Liver (tissue), 9 donors: ENCODE results near the gene DEDD2. TPM values are rescaled to one million over a fixed set of nuclear protein-coding genes. Genes with fewer than 3 reads are reported as not detected.

Experiments used
- DNase-seq: peaks from one replicate; pipeline ENCODE4 v3.0.0-alpha.2; 2017; ENCODE audit warnings: low spot score
- H3K27ac ChIP-seq, 2 donors: one replicate each; pipeline ENCODE4 v1.7.0; 2013; ENCODE audit warnings: inconsistent platforms in 2 of 2, low read length in 2 of 2, control low read depth in 1 of 2, low read depth in 1 of 2, mild to moderate bottlenecking in 1 of 2
- H3K27me3 ChIP-seq, 4 donors: one replicate each; pipeline versions ENCODE4 v1.6.1 to v1.7.0; 2013; ENCODE audit warnings: low read length in 3 of 4, inconsistent platforms in 1 of 4, mild to moderate bottlenecking in 1 of 4, moderate library complexity in 1 of 4; ENCODE audit not compliant: control insufficient read depth in 4 of 4, insufficient read depth in 4 of 4
- H3K36me3 ChIP-seq, 4 donors: one replicate each; pipeline versions ENCODE4 v1.6.1 to v1.7.0; 2013; ENCODE audit warnings: low read length in 3 of 4, mild to moderate bottlenecking in 3 of 4, low read depth in 1 of 4, moderate library complexity in 1 of 4; ENCODE audit not compliant: control insufficient read depth in 4 of 4, insufficient read depth in 3 of 4
- H3K4me1 ChIP-seq, 4 donors: one replicate each; pipeline versions ENCODE4 v1.6.1 to v1.7.0; 2013; ENCODE audit warnings: low read length in 3 of 4, mild to moderate bottlenecking in 3 of 4, moderate library complexity in 1 of 4; ENCODE audit not compliant: control insufficient read depth in 4 of 4, insufficient read depth in 4 of 4
- H3K4me3 ChIP-seq, 3 donors: one replicate each; pipeline versions ENCODE4 v1.6.1 to v1.7.0; 2013; ENCODE audit warnings: low read length in 3 of 3, control low read depth in 1 of 3, low read depth in 1 of 3, mild to moderate bottlenecking in 1 of 3
- H3K9ac ChIP-seq, 2 donors: one replicate each; pipeline ENCODE4 v1.7.0; 2013; ENCODE audit warnings: low read length in 2 of 2, mild to moderate bottlenecking in 2 of 2, moderate library complexity in 2 of 2, control low read depth in 1 of 2, low read depth in 1 of 2
- H3K9me3 ChIP-seq, 4 donors: one replicate each; pipeline versions ENCODE4 v1.6.1 to v1.7.0; 2013; ENCODE audit warnings: low read length in 3 of 4; ENCODE audit not compliant: control insufficient read depth in 4 of 4
- EGR1 ChIP-seq, 2 donors: IDR thresholded peaks; 2 replicates each; pipeline ENCODE4 v1.6.1; 2016 to 2018; ENCODE audit warnings: antibody characterized with exemption in 2 of 2, low read depth in 2 of 2
- FOXA1 ChIP-seq: IDR thresholded peaks from 2 replicates; pipeline ENCODE4 v1.6.1; 2016; ENCODE audit warnings: antibody characterized with exemption
- GABPA ChIP-seq, 2 donors: IDR thresholded peaks in 1 of 2; conservative IDR thresholded peaks in 1 of 2; 2 replicates each; pipeline ENCODE4 v1.6.1; 2016; ENCODE audit warnings: antibody characterized with exemption in 2 of 2, mild to moderate bottlenecking in 1 of 2, moderate library complexity in 1 of 2
- HNF4A ChIP-seq, 2 donors: conservative IDR thresholded peaks; 2 replicates each; pipeline ENCODE4 v1.6.1; 2016; ENCODE audit warnings: antibody characterized with exemption in 2 of 2, mild to moderate bottlenecking in 2 of 2
- HNF4G ChIP-seq: IDR thresholded peaks from 2 replicates; pipeline ENCODE4 v1.6.1; 2016; ENCODE audit warnings: antibody characterized with exemption
- JUND ChIP-seq, 2 donors: IDR thresholded peaks; 2 replicates each; pipeline ENCODE4 v1.6.1; 2016; ENCODE audit warnings: antibody characterized with exemption in 2 of 2
- NR2F2 ChIP-seq: IDR thresholded peaks from 2 replicates; pipeline ENCODE4 v1.6.1; 2016; ENCODE audit warnings: antibody characterized with exemption
- RAD21 ChIP-seq, 2 donors: IDR thresholded peaks; 2 replicates each; pipeline ENCODE4 v1.6.1; 2016; ENCODE audit warnings: antibody characterized with exemption in 2 of 2, mild to moderate bottlenecking in 2 of 2
- RXRA ChIP-seq, 2 donors: IDR thresholded peaks; 2 replicates each; pipeline ENCODE4 v1.6.1; 2017 to 2018; ENCODE audit warnings: antibody characterized with exemption in 2 of 2, mild to moderate bottlenecking in 1 of 2
- SP1 ChIP-seq: IDR thresholded peaks from 2 replicates; pipeline ENCODE4 v1.6.1; 2018; ENCODE audit warnings: antibody characterized with exemption, mild to moderate bottlenecking
- TAF1 ChIP-seq: conservative IDR thresholded peaks from 2 replicates; pipeline ENCODE4 v1.6.1; 2016; ENCODE audit warnings: antibody characterized with exemption, mild to moderate bottlenecking
- YY1 ChIP-seq: IDR thresholded peaks from 2 replicates; pipeline ENCODE4 v1.6.1; 2016; ENCODE audit warnings: antibody characterized with exemption, mild to moderate bottlenecking
- WGBS: extraction: QIAGEN DNeasy Blood & Tissue Kit; methylation state at CpG from one replicate; pipeline ENCODE4 v1.1.7; 2013; 5-methylcytosine and 5-hydroxymethylcytosine counted together
- polyA plus RNA-seq, 2 donors: library from polyadenylated mRNA; stranded (reverse) in 1 of 2; unstranded in 1 of 2; fragments of 200-250 nt in 1 of 2; fragments of >200 nt in 1 of 2; fragmentation: Nextera tagmentation in 1 of 2; extraction: Ambion mirVana in 1 of 2; gene quantifications; one replicate each; pipeline versions ENCODE4 v1.2.1 to v1.2.3, GENCODE V29; 2013 to 2015
- total RNA-seq, 2 donors: library from RNA; depleted of rRNA; stranded (reverse); fragments of >200 nt; gene quantifications; one replicate each; pipeline ENCODE4 v1.2.3, GENCODE V29; 2014
- TF ChIP-seq, protein P1 (sequence below): IDR thresholded peaks from 2 replicates; pipeline ENCODE4 v1.6.1; 2016; ENCODE audit warnings: antibody characterized with exemption
- TF ChIP-seq, protein P2 (sequence below): IDR thresholded peaks from 2 replicates; pipeline ENCODE4 v1.6.1; 2016; ENCODE audit warnings: antibody characterized with exemption
- TF ChIP-seq, protein P3 (sequence below): IDR thresholded peaks from 2 replicates; pipeline ENCODE4 v1.6.1; 2016; ENCODE audit warnings: antibody characterized with exemption
- TF ChIP-seq, protein P4 (sequence below): fragments of 150-350 bp; IDR thresholded peaks from 2 replicates; pipeline ENCODE4 v1.5.1; 2017; ENCODE audit warnings: improper control_type of control experiment, low read depth, low read length; ENCODE audit not compliant: missing input control
- donor health status: healthy.
- donor health status: healthy.
- donor health status: healthy.
- donor health status: healthy.
- donor health status: healthy.

Gene DEDD2
- total and polyA plus RNA-seq, 4 donors, result 9.6 to 47.1 (median 16.4) TPM

DNA sequence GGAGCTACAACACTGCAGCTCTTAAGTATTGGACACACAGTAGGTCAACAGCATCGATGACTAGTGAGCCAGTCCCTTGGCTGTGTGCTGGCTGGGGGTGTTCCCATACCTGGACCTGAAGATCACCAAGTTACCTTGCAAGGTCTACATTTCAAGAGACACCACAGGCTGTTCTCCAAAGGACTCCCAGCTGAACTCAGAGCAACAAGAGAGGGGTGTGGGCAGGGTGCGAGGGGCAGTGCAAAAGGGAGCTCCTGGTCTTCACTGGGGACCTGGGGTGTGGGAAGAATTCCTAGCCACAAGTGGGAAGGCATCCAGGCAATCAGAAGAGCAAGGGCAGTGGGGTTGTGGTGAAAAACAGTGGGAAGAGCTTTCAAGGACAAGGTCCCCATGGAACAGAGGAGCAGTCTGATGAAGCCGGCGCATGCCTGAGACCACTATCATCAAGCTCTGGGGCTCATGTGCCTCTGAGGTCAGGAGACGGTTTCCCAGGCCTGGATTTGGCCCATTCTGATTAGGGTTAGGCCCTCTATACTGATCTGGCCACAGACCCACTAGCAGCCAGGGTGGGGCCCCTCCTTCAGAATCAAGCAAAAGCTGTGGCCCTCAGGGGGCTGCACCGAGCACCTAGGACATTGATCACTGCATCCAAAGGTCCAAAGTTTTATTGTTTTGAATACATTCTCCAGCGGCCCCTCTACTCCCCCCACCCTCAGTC lies 29.6 kb upstream of the DEDD2 start:
- H3K9me3 ChIP-seq, result no peaks in the 10 kb centered on the region
- WGBS, result 67% methylated on average over 7 of the region's 7 CpGs
- H3K4me3 ChIP-seq, result no peak overlapping the region
- peaks cover 13 to 47% (median 22%) of the 10 kb centered on the region in 4 donors for H3K4me1 ChIP-seq
- no peak overlapping the region for H3K9ac ChIP-seq
- peak overlapping the region in 1 of 2 donors; percentile 20 for H3K27ac ChIP-seq
- no peaks in the 10 kb centered on the region for H3K27me3 ChIP-seq
- peaks cover 0 to 12% (median 5%) of the 10 kb centered on the region in 4 donors for H3K36me3 ChIP-seq
- peak; percentile 7 for TF ChIP-seq SP1
- TF ChIP-seq, protein P1, sequence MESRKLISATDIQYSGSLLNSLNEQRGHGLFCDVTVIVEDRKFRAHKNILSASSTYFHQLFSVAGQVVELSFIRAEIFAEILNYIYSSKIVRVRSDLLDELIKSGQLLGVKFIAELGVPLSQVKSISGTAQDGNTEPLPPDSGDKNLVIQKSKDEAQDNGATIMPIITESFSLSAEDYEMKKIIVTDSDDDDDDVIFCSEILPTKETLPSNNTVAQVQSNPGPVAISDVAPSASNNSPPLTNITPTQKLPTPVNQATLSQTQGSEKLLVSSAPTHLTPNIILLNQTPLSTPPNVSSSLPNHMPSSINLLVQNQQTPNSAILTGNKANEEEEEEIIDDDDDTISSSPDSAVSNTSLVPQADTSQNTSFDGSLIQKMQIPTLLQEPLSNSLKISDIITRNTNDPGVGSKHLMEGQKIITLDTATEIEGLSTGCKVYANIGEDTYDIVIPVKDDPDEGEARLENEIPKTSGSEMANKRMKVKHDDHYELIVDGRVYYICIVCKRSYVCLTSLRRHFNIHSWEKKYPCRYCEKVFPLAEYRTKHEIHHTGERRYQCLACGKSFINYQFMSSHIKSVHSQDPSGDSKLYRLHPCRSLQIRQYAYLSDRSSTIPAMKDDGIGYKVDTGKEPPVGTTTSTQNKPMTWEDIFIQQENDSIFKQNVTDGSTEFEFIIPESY, result no peak
- DNase-seq, result peak; percentile 35

DNA sequence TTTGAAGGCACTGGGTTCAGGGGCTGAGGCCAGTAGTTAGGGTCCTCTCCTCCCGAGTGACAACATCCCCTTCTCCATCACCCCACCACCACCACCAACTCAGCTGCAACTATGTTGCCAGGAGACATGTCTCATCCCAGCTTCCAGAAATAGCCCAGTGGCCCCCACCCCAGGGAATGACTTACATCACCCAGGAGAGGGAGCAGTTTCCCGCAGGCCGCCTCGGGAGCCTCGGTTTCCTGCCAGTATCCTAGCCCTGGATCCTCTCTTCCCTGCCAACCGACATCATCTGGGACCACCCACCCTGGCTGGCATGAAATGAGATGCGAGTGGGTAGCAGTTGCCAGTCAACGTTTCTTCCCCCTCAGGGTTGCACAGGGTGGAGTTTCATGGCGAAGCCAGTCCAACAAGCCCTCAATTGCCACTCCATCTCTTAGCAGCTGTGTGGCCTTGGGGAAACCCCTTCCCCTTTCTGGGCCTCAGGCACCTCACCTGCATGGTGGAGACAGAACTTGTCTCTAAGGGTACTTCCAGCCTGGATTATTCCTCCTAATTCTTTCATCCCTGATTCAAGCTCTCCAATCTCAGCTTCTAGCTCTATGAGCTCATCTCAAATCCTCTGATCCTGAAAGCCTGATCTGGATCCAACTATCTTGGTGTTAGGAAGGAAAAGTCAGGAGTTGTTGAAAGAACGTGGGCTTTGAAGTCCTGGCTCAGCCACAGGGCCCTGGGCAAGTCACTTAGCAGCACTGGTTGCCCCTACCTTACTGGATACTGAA lies 28.9 kb upstream of the DEDD2 start:
- DNase-seq, result peak; percentile 41
- WGBS, result 24% methylated on average over 10 of the region's 10 CpGs
- no peaks in the 10 kb centered on the region for H3K9me3 ChIP-seq
- no peak for TF ChIP-seq EGR1 (IDR thresholded peaks at IDR 0.05; ENCODE audit: low read depth in 2 of 2)
- peak; percentile 82 to 83 for TF ChIP-seq RAD21 (IDR thresholded peaks at IDR 0.05)
- no peak for TF ChIP-seq HNF4A (conservative IDR thresholded peaks at IDR 0.05)
- no peak for TF ChIP-seq TAF1
- TF ChIP-seq GABPA (IDR thresholded peaks at IDR 0.05 in 1 of 2, conservative IDR thresholded peaks at IDR 0.05 in 1 of 2), result no peak
- TF ChIP-seq RXRA (IDR thresholded peaks at IDR 0.05), result no peak
- TF ChIP-seq, protein P2, sequence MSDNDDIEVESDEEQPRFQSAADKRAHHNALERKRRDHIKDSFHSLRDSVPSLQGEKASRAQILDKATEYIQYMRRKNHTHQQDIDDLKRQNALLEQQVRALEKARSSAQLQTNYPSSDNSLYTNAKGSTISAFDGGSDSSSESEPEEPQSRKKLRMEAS, result no peak
- TF ChIP-seq YY1, result no peak
- TF ChIP-seq SP1, result no peak
- no peak for TF ChIP-seq FOXA1
- TF ChIP-seq JUND (IDR thresholded peaks at IDR 0.05), result no peak
- TF ChIP-seq, protein P1, result no peak
- no peak for TF ChIP-seq HNF4G
- no peak for TF ChIP-seq NR2F2
- TF ChIP-seq, protein P3, sequence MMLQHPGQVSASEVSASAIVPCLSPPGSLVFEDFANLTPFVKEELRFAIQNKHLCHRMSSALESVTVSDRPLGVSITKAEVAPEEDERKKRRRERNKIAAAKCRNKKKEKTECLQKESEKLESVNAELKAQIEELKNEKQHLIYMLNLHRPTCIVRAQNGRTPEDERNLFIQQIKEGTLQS, result peak; percentile 36
- TF ChIP-seq, protein P4, sequence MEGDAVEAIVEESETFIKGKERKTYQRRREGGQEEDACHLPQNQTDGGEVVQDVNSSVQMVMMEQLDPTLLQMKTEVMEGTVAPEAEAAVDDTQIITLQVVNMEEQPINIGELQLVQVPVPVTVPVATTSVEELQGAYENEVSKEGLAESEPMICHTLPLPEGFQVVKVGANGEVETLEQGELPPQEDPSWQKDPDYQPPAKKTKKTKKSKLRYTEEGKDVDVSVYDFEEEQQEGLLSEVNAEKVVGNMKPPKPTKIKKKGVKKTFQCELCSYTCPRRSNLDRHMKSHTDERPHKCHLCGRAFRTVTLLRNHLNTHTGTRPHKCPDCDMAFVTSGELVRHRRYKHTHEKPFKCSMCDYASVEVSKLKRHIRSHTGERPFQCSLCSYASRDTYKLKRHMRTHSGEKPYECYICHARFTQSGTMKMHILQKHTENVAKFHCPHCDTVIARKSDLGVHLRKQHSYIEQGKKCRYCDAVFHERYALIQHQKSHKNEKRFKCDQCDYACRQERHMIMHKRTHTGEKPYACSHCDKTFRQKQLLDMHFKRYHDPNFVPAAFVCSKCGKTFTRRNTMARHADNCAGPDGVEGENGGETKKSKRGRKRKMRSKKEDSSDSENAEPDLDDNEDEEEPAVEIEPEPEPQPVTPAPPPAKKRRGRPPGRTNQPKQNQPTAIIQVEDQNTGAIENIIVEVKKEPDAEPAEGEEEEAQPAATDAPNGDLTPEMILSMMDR, result peak; percentile 55
- no peak overlapping the region for H3K9ac ChIP-seq
- no peak overlapping the region for H3K4me3 ChIP-seq
- H3K36me3 ChIP-seq, result peaks cover 0 to 12% (median 5%) of the 10 kb centered on the region in 4 donors
- no peaks in the 10 kb centered on the region for H3K27me3 ChIP-seq
- peak overlapping the region; percentile 1 to 20 for H3K27ac ChIP-seq
- H3K4me1 ChIP-seq, result peaks cover 7 to 45% (median 19%) of the 10 kb centered on the region in 4 donors
